GM12878 (cell line): ENCODE data around the gene FAF1. TPM values are rescaled to one million over a fixed set of nuclear protein-coding genes. Genes with fewer than 3 reads are reported as not detected.

ENCODE experiments used
- BACH1 ChIP-seq: fragments of 450-650 bp; IDR thresholded peaks from 2 replicates; pipeline ENCODE4 v1.6.1; 2017; ENCODE audit warnings: mild to moderate bottlenecking, borderline replicate concordance
- BCL11A ChIP-seq: IDR thresholded peaks from 2 replicates; pipeline ENCODE4 v1.6.1; 2011; ENCODE audit warnings: low read depth, low read length
- CREB1 ChIP-seq: IDR thresholded peaks from 2 replicates; pipeline ENCODE4 v1.6.1; 2012; ENCODE audit warnings: low read depth, mild to moderate bottlenecking, inconsistent platforms
- EGR1 ChIP-seq, 2 experiments: IDR thresholded peaks; 1 replicate in 1 of 2; 2 replicates in 1 of 2; pipeline ENCODE4 v1.6.1; 2011 to 2012; ENCODE audit warnings: low read depth in 2 of 2, low read length in 2 of 2, borderline replicate concordance in 1 of 2, mild to moderate bottlenecking in 1 of 2, moderate library complexity in 1 of 2
- EZH2 ChIP-seq: IDR thresholded peaks from 2 replicates; pipeline ENCODE4 v1.6.1; 2012; ENCODE audit warnings: low read depth, mild to moderate bottlenecking, control low read depth, inconsistent platforms, low read length, borderline replicate concordance; ENCODE audit not compliant: control insufficient read depth
- FOS ChIP-seq: IDR thresholded peaks from 3 replicates; pipeline ENCODE4 v1.6.1; 2011; ENCODE audit warnings: borderline replicate concordance; ENCODE audit not compliant: insufficient read length; ENCODE audit errors: extremely low read depth
- FOXK2 ChIP-seq: fragments of 450-650 bp; IDR thresholded peaks from 2 replicates; pipeline ENCODE4 v1.6.1; 2017; ENCODE audit warnings: mild to moderate bottlenecking, moderate library complexity
- GABPA ChIP-seq: IDR thresholded peaks from 2 replicates; pipeline ENCODE4 v1.6.1; 2014; ENCODE audit warnings: antibody characterized with exemption, low read depth, mild to moderate bottlenecking, inconsistent platforms
- GATAD2B ChIP-seq: fragments of 450-650 bp; conservative IDR thresholded peaks from 2 replicates; pipeline ENCODE4 v1.6.1; 2017; ENCODE audit warnings: low read depth, mild to moderate bottlenecking, moderate library complexity
- HCFC1 ChIP-seq: fragments of 150-350 bp; IDR thresholded peaks from 2 replicates; pipeline ENCODE4 v1.6.1; 2014; ENCODE audit warnings: low read length
- KAT2A ChIP-seq: conservative IDR thresholded peaks from 2 replicates; pipeline ENCODE4 v1.6.1; 2011; ENCODE audit warnings: low read depth, low read length; ENCODE audit not compliant: control insufficient read depth
- LARP7 ChIP-seq: fragments of 450-650 bp; IDR thresholded peaks from 2 replicates; pipeline ENCODE4 v1.6.1; 2017; ENCODE audit warnings: mild to moderate bottlenecking
- NFXL1 ChIP-seq: fragments of 450-650 bp; IDR thresholded peaks from 2 replicates; pipeline ENCODE4 v1.6.1; 2017; ENCODE audit warnings: antibody characterized with exemption, mild to moderate bottlenecking, borderline replicate concordance
- NR2C2 ChIP-seq: IDR thresholded peaks from 2 replicates; pipeline ENCODE4 v1.6.1; 2011; ENCODE audit warnings: borderline replicate concordance, low read depth; ENCODE audit not compliant: control insufficient read depth, insufficient read length
- RB1 ChIP-seq: fragments of 450-650 bp; formaldehyde crosslinking; IDR thresholded peaks from 2 replicates; pipeline ENCODE4 v1.6.1; 2017; ENCODE audit warnings: mild to moderate bottlenecking, borderline replicate concordance
- RELB ChIP-seq: fragments of 450-650 bp; IDR thresholded peaks from 2 replicates; pipeline ENCODE4 v1.6.1; 2017; ENCODE audit warnings: low read depth, mild to moderate bottlenecking, moderate library complexity
- SMARCA5 ChIP-seq: fragments of 450-650 bp; IDR thresholded peaks from 2 replicates; pipeline ENCODE4 v1.6.1; 2017; ENCODE audit warnings: mild to moderate bottlenecking
- YY1 ChIP-seq: IDR thresholded peaks from 2 replicates; pipeline ENCODE4 v1.6.1; 2011; ENCODE audit warnings: low read depth, mild to moderate bottlenecking, low read length
- ZBTB33 ChIP-seq: fragments of 450-650 bp; IDR thresholded peaks from 2 replicates; pipeline ENCODE4 v1.6.1; 2017; ENCODE audit warnings: mild to moderate bottlenecking
- ZNF207 ChIP-seq: fragments of 450-650 bp; IDR thresholded peaks from 2 replicates; pipeline ENCODE4 v1.6.1; 2014; ENCODE audit warnings: antibody characterized with exemption, mild to moderate bottlenecking, borderline replicate concordance
- ZNF217 ChIP-seq: fragments of 450-650 bp; IDR thresholded peaks from 2 replicates; pipeline ENCODE4 v1.6.1; 2017; ENCODE audit warnings: antibody characterized with exemption, mild to moderate bottlenecking
- ZNF384 ChIP-seq: IDR thresholded peaks from 2 replicates; pipeline ENCODE4 v1.6.1; 2012; ENCODE audit warnings: low read depth, mild to moderate bottlenecking, low read length, improper control_type of control experiment, borderline replicate concordance
- ZSCAN29 ChIP-seq: fragments of 450-650 bp; IDR thresholded peaks from 2 replicates; pipeline ENCODE4 v1.6.1; 2017; ENCODE audit warnings: mild to moderate bottlenecking, moderate library complexity
- ZZZ3 ChIP-seq: IDR thresholded peaks from 2 replicates; pipeline ENCODE4 v1.6.1; 2011; ENCODE audit warnings: low read depth; ENCODE audit not compliant: control insufficient read depth, insufficient read length
- polyA plus RNA-seq, 11 experiments: library from polyadenylated mRNA; depleted of rRNA in 4 of 11; unstranded in 6 of 11; stranded (reverse) in 5 of 11; fragments of >200 nt; fragmentation: Nextera tagmentation in 4 of 11; fragmentation: Illumina TruSeq in 1 of 11; extraction: Ambion mirVana in 4 of 11; extraction: Trizol in 1 of 11; gene quantifications; 1 replicate in 1 of 11; 2 replicates in 10 of 11; pipeline versions ENCODE4 v1.2.1 to v1.2.3, GENCODE V29; 2011 to 2016; ENCODE audit warnings: inconsistent platforms in 2 of 11, missing spikeins in 2 of 11, low read depth in 1 of 11
- total RNA-seq, 4 experiments: library from RNA; depleted of rRNA in 3 of 4; stranded (reverse); fragments of >200 nt in 3 of 4; fragmentation: Illumina TruSeq in 1 of 4; extraction: Trizol in 1 of 4; gene quantifications; 2 replicates each; pipeline versions ENCODE4 v1.2.1 to v1.2.3, GENCODE V29; 2013 to 2021
- TF ChIP-seq, protein P1 (sequence below): fragments of 450-650 bp; formaldehyde crosslinking; IDR thresholded peaks from 2 replicates; pipeline ENCODE4 v1.4.0; 2022; ENCODE audit warnings: mild to moderate bottlenecking, moderate library complexity

FAF1 gene
- total and polyA plus RNA-seq, 10 of the 15 experiments (the other 5 are each of a cell fraction or from before 2014, with no cell fraction given), result 8.6 to 54.5 (median 23.7) TPM

- TF ChIP-seq, protein P1, sequence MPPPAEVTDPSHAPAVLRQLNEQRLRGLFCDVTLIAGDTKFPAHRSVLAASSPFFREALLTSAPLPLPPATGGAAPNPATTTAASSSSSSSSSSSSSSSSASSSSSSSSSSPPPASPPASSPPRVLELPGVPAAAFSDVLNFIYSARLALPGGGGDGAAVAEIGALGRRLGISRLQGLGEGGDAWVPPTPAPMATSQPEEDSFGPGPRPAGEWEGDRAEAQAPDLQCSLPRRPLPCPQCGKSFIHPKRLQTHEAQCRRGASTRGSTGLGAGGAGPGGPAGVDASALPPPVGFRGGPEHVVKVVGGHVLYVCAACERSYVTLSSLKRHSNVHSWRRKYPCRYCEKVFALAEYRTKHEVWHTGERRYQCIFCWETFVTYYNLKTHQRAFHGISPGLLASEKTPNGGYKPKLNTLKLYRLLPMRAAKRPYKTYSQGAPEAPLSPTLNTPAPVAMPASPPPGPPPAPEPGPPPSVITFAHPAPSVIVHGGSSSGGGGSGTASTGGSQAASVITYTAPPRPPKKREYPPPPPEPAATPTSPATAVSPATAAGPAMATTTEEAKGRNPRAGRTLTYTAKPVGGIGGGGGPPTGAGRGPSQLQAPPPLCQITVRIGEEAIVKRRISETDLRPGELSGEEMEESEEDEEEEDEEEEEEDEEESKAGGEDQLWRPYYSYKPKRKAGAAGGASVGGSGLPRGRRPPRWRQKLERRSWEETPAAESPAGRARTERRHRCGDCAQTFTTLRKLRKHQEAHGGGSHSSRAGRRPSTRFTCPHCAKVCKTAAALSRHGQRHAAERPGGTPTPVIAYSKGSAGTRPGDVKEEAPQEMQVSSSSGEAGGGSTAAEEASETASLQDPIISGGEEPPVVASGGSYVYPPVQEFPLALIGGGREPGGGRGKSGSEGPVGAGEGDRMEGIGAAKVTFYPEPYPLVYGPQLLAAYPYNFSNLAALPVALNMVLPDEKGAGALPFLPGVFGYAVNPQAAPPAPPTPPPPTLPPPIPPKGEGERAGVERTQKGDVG, result no peak
- TF ChIP-seq KAT2A (no peak), GABPA (no peak), NR2C2 (no peak), ZNF207 (no peak), SMARCA5 (no peak), YY1 (0 out of 2 replicates have a peak, but pooled peaks have one; percentile 9), ZZZ3 (no peak), GATAD2B (0 out of 2 replicates have a peak, but pooled peaks have one; percentile 55), ZBTB33 (no peak), FOXK2 (no peak), EZH2 (no peak), HCFC1 (no peak), RELB (no peak), LARP7 (no peak; the same call in 1 of the 2 replicates), CREB1 (no peak; the same call in 1 of the 2 replicates), ZNF384 (no peak), EGR1 (IDR thresholded peaks at IDR 0.05; ENCODE audit: borderline replicate concordance in 1 of 2, low read depth in 2 of 2, low read length in 2 of 2) (no peak), ZSCAN29 (no peak), BCL11A (no peak), NFXL1 (no peak), ZNF217 (0 out of 2 replicates have a peak, but pooled peaks have one; percentile 34), BACH1 (no peak), RB1 (no peak), FOS (no peak)
Measured at GRCh38 chr1:50968821-50969610, 8.9 kb upstream of the FAF1 start (continued).
